Activated CD8-positive, alpha-beta T cell treated with anti-CD3 and anti-CD28 coated beads, Interleukin-2, amount 10 ng/mL, durations not matched to agents 7 days and 5 days (primary cell): ENCODE measurements around the gene FLT4. TPM values are rescaled to one million over a fixed set of nuclear protein-coding genes. Genes with fewer than 3 reads are reported as not detected.

Experiments
- ATAC-seq: fragments of 150-1000 bp; cut with Tn5 transposase; one replicate; pipeline ENCODE4 v1.10.0; 2021; ENCODE audit warnings: moderate library complexity
- CTCF ChIA-PET: fragments of 350-600 bp; sonication (Branson Sonifier 250); formaldehyde crosslinking; loops from one replicate; lab custom pipeline; 2021; ENCODE audit warnings: antibody characterized with exemption; lab: Charles Lee
- POLR2A ChIA-PET: fragments of 350-600 bp; sonication (Branson Sonifier 250); formaldehyde crosslinking; loops from one replicate; lab custom pipeline; 2021; ENCODE audit warnings: antibody characterized with exemption; lab: Charles Lee
- DNase-seq: peaks from one replicate; pipeline ENCODE4 v3.0.0-alpha.2; 2020
- H3K27ac Mint-ChIP-seq: one replicate; pipeline ENCODE4 v1.8.0; 2021; ENCODE audit warnings: mild to moderate bottlenecking, mixed read lengths
- H3K27me3 Mint-ChIP-seq: one replicate; pipeline ENCODE4 v1.8.0; 2021; ENCODE audit warnings: low read depth, mixed read lengths
- H3K36me3 Mint-ChIP-seq: one replicate; pipeline ENCODE4 v1.8.0; 2021; ENCODE audit warnings: low read depth, mixed read lengths
- H3K4me1 Mint-ChIP-seq: one replicate; pipeline ENCODE4 v1.8.0; 2021; ENCODE audit warnings: low read depth, mixed read lengths
- H3K4me3 Mint-ChIP-seq: one replicate; pipeline ENCODE4 v1.8.0; 2021; ENCODE audit warnings: mild to moderate bottlenecking, mixed read lengths
- H3K9me3 Mint-ChIP-seq: one replicate; pipeline ENCODE4 v1.8.0; 2022; ENCODE audit warnings: mixed read lengths; ENCODE audit not compliant: insufficient read depth
- total RNA-seq, 2 experiments: library from RNA; stranded (reverse); gene quantifications; one replicate each; pipeline ENCODE4 v1.2.3, GENCODE V29; 2021

The FLT4 gene
- total RNA-seq, 2 experiments from 2014 or later = 0.90 to 1.6 TPM

DNA sequence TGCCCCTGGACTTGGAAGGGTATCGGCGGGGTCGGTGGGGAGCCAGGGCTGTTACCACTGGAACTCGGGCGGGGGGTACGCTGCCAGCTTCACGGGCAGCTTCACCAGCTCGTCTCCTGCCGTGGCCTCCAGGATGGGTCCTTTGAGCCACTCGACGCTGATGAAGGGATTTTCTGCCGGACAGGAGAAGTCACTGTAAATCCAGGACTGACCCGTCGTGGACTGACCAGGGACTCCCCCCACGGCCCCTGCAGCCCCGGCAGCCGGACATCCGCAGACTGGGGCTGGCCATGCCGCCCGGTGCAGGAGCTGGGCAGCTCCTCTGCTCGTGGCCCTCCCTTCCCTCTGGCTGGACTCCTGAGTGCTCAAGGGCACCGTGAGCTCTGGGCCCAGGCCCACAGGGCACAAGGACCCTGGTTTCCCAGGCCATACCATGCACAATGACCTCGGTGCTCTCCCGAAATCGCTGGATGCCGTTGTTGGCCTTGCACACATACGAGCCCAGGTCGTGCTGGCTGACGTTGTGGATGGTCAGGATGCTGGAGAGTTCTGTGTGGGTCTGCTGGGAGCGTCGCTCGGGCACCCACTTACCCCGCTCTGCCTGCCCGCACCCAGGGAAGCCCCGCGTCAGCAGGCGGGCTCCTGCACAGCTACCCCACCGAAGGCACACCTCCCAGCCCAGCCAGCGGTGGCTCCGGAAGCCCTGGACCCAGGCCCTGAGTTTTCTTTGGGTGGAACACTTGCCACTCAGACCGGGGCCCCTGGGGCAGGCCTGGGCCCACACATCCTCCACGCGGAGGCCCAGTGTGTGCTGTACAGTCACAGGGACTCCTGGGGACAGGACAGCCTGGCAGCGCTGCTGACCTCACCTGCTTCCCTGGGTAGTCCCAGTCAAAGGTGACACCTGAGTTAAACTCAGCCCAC is 20.3 kb downstream of the FLT4 start:
- ATAC-seq = no peak
- ChIA-PET CTCF (no interaction called here), POLR2A (no interaction called here)
- Mint-ChIP-seq H3K4me3 (no peak overlapping the region), H3K9me3 (no peaks in the 10 kb centered on the region), H3K27me3 (no peaks in the 10 kb centered on the region), H3K4me1 (peaks cover 3% of the 10 kb centered on the region), H3K27ac (no peak overlapping the region), H3K36me3 (no peaks in the 10 kb centered on the region)
- no peak for DNase-seq

GRCh38 chr5:180628211-180628610 is 21.2 kb downstream of the FLT4 start:
- no peaks in the 10 kb centered on the region for H3K36me3 Mint-ChIP-seq
- no peaks in the 10 kb centered on the region for H3K27me3 Mint-ChIP-seq
- no peak for ATAC-seq
- H3K4me3 Mint-ChIP-seq = no peak overlapping the region
- DNase-seq = no peak
- POLR2A ChIA-PET = no interaction called here
- no peak overlapping the region for H3K27ac Mint-ChIP-seq
- H3K4me1 Mint-ChIP-seq = peaks cover 9% of the 10 kb centered on the region
- CTCF ChIA-PET = no interaction called here
- no peaks in the 10 kb centered on the region for H3K9me3 Mint-ChIP-seq

- Mint-ChIP-seq H3K36me3 (no peaks in the 10 kb centered on the region), H3K27ac (no peak overlapping the region), H3K4me3 (no peak overlapping the region), H3K9me3 (no peaks in the 10 kb centered on the region), H3K4me1 (peaks cover 16% of the 10 kb centered on the region), H3K27me3 (no peaks in the 10 kb centered on the region)
- POLR2A ChIA-PET = no interaction called here
- no peak for DNase-seq
- ATAC-seq = no peak
- CTCF ChIA-PET = no interaction called here
Observed at GRCh38 chr5:180627386-180628120, 21.8 kb downstream of the FLT4 start.

GRCh38 chr5:180626661-180627385 is 22.6 kb downstream of the FLT4 start:
- CTCF ChIA-PET = no interaction called here
- POLR2A ChIA-PET = no interaction called here
- peak overlapping the region; percentile 64 for H3K27ac Mint-ChIP-seq
- no peaks in the 10 kb centered on the region for H3K36me3 Mint-ChIP-seq
- peaks cover 20% of the 10 kb centered on the region for H3K4me1 Mint-ChIP-seq
- DNase-seq (no peak), ATAC-seq (no peak)
- H3K27me3 Mint-ChIP-seq = no peaks in the 10 kb centered on the region
- H3K9me3 Mint-ChIP-seq = no peaks in the 10 kb centered on the region
- no peak overlapping the region for H3K4me3 Mint-ChIP-seq

- H3K27ac Mint-ChIP-seq = no peak overlapping the region
- DNase-seq = no peak
- peaks cover 20% of the 10 kb centered on the region for H3K4me1 Mint-ChIP-seq
- H3K4me3 Mint-ChIP-seq = no peak overlapping the region
- no peaks in the 10 kb centered on the region for H3K27me3 Mint-ChIP-seq
- H3K36me3 Mint-ChIP-seq = no peaks in the 10 kb centered on the region
- no peaks in the 10 kb centered on the region for H3K9me3 Mint-ChIP-seq
- ChIA-PET POLR2A (no interaction called here), CTCF (no interaction called here)
- no peak for ATAC-seq
Observed at GRCh38 chr5:180625791-180626660, 23.4 kb downstream of the FLT4 start.

GRCh38 chr5:180625125-180625790 is 24.1 kb downstream of the FLT4 start:
- H3K36me3 Mint-ChIP-seq = no peaks in the 10 kb centered on the region
- H3K27me3 Mint-ChIP-seq = no peaks in the 10 kb centered on the region
- H3K27ac Mint-ChIP-seq = peak overlapping the region; percentile 34
- no peak for DNase-seq
- no peaks in the 10 kb centered on the region for H3K9me3 Mint-ChIP-seq
- POLR2A ChIA-PET = no interaction called here
- no peak overlapping the region for H3K4me3 Mint-ChIP-seq
- H3K4me1 Mint-ChIP-seq = peaks cover 20% of the 10 kb centered on the region
- ATAC-seq = no peak
- CTCF ChIA-PET = interaction anchor here (1.5 kb wide), 1 partner anchor 93 kb away, joined by 5 read pairs; no protein-coding TSS in a partner anchor

DNA sequence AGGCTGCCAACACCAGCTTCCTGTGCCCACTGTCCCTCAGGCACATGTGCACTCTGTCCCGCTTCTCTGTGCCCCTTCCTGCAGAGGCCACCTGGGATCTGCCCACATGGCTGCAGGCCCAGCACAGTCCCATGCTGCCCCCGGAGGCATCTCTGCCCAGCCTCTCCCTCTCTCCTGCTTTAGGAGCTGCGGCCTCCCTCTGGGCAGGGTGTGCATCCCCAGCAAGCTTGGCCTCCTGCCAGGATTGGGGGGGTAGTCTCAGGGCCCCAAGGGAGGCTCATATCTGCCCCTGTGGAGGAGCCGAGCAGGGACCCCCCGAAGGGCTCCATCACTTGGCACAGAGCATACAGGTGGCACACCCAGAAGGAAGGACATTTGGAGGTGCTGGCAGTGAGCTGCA is 24.8 kb downstream of the FLT4 start:
- ChIA-PET CTCF (interaction anchor here (1.5 kb wide), 1 partner anchor 94 kb away, joined by 5 read pairs; no protein-coding TSS in a partner anchor), POLR2A (no interaction called here)
- ATAC-seq = no peak
- Mint-ChIP-seq H3K4me3 (no peak overlapping the region), H3K27me3 (no peaks in the 10 kb centered on the region), H3K36me3 (no peaks in the 10 kb centered on the region), H3K9me3 (no peaks in the 10 kb centered on the region), H3K27ac (peak overlapping the region; percentile 57), H3K4me1 (peaks cover 20% of the 10 kb centered on the region)
- no peak for DNase-seq

GRCh38 chr5:180623844-180624243 is 25.6 kb downstream of the FLT4 start:
- Mint-ChIP-seq H3K4me3 (no peak overlapping the region), H3K36me3 (no peaks in the 10 kb centered on the region), H3K27me3 (no peaks in the 10 kb centered on the region), H3K4me1 (peaks cover 20% of the 10 kb centered on the region), H3K27ac (peak overlapping the region; percentile 70), H3K9me3 (no peaks in the 10 kb centered on the region)
- DNase-seq (no peak), ATAC-seq (no peak)
- POLR2A ChIA-PET = no interaction called here
- CTCF ChIA-PET = interaction anchor here (1.5 kb wide), 1 partner anchor 94 kb away, joined by 5 read pairs; no protein-coding TSS in a partner anchor

GRCh38 chr5:180623411-180623834 is 26.0 kb downstream of the FLT4 start:
- H3K4me1 Mint-ChIP-seq = peaks cover 20% of the 10 kb centered on the region
- no peak for DNase-seq
- H3K27ac Mint-ChIP-seq = peak overlapping the region; percentile 70
- ATAC-seq = no peak
- H3K4me3 Mint-ChIP-seq = no peak overlapping the region
- H3K36me3 Mint-ChIP-seq = no peaks in the 10 kb centered on the region
- H3K9me3 Mint-ChIP-seq = no peaks in the 10 kb centered on the region
- ChIA-PET POLR2A (no interaction called here), CTCF (no interaction called here)
- peaks cover under 1% of the 10 kb centered on the region for H3K27me3 Mint-ChIP-seq

DNA sequence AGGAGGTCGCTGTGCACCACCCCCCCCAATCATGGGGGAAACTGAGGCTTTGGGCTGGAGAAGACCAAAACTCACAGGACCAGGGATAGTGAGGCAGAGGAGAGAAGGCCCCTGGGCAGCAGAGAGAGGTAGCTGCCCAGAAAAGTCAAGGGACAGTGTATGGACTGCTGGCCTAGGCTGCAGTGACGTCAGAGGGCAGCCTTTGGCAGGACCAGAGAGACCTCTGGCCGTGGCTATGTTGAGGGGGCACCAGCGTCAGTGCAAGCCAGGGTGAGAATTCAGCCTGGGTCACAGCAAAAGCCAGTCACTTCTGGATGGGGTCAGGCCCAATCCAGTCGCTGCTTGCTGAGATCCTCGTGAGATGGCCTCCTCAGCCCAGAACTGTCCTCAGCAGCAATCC is 26.5 kb downstream of the FLT4 start:
- peaks cover 2% of the 10 kb centered on the region for H3K27me3 Mint-ChIP-seq

More for the DNA sequence above, 26.5 kb downstream of the FLT4 start:
- Mint-ChIP-seq H3K36me3 (no peaks in the 10 kb centered on the region), H3K9me3 (no peaks in the 10 kb centered on the region), H3K4me1 (peaks cover 20% of the 10 kb centered on the region), H3K27ac (peak overlapping the region; percentile 25), H3K4me3 (no peak overlapping the region)
- POLR2A ChIA-PET = no interaction called here
- CTCF ChIA-PET = no interaction called here
- no peak for DNase-seq
- no peak for ATAC-seq
